ENCODE measurements around the gene FOXR1. TPM values are rescaled to one million over a fixed set of nuclear protein-coding genes. Genes with fewer than 3 reads are reported as not detected.
A peak's percentile ranks its signal among the peaks of the same experiment; 100 is the strongest.
"Not testable (repeated sequence)": the region's sequence is repeated elsewhere in the genome, so short reads cannot be mapped to it uniquely, and the experiment has no call there.

FOXR1 gene
- total RNA-seq, 1 experiment from 2014 or later = not detected

DNA sequence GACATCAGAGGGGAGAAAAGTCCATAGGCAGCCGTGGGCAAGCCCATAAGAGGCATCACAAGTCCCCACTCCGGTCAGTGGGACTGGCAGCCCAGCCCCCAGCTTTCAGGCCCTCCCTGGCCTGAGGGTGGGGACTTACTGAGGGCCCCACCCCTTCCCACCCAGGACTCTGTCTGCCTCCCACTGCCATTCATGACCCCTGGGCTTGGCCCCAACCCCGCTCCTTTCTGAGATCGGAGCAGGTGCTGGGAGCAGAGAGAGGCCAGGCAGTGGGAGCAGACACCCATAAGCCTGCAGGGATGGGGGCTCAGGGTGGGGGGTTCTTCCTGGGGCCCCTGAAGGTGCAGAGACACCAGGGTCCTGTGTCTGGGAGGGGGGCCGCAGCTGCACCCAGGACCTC is 10.4 kb upstream of the FOXR1 start:
- Histone ChIP-seq H3K4me1 (no peaks in the 10 kb centered on the region), H3K27me3 (no peaks in the 10 kb centered on the region), H3K4me3 (no peak overlapping the region), H3K27ac (no peak overlapping the region), H3K36me3 (no peaks in the 10 kb centered on the region), H3K9me3 (replicated peaks) (no peaks in the 10 kb centered on the region)
- DNase-seq = no peak

DNA sequence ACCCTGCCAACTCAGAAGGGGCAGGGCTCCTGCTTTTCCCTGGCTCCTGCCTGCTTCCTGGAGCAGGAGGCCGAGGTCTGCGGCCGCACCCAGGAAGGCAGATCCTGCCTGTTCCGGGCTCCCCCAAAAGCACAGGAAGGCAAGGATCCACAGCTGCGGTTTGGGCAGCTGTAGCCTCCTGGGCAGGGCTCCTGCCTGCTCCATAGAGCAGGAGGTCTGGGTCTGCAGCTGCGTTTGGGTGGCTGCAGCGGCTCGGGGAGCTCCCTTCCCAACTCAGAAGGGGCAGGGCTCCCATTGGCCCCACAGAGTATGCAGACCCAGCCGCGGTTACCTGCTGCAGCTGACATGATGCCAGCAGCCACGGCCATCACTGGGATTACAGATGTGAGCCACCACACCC is 10.0 kb upstream of the FOXR1 start:
- H3K27ac ChIP-seq = no peak overlapping the region
- H3K36me3 ChIP-seq = no peaks in the 10 kb centered on the region
- DNase-seq = peak; percentile 63 to 70
- H3K4me1 ChIP-seq = no peaks in the 10 kb centered on the region
- H3K27me3 ChIP-seq = no peaks in the 10 kb centered on the region
- H3K4me3 ChIP-seq = no peak overlapping the region
- H3K9me3 ChIP-seq (replicated peaks) = no peaks in the 10 kb centered on the region

DNA sequence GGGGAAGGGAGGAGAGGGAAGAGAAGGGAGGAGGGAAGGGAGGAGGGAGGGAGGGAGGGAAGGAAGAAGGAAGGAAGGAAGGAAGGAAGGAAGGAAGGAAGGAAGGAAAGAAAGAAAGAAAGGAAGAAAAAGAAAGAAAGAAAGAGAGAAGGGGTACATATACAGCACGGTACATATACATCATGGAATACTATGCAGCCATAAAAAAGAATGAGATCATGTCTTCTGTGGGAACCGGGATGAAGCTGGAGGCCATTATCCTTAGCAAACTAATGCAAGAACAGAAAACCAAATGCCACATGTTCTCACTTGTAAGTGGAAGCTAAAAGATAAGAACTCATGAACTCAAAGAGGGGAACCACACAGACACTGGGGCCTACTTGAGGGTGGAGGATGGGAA is 2.1 kb upstream of the FOXR1 start:
- DNase-seq; H3K4me1 ChIP-seq; H3K4me3 ChIP-seq; H3K9me3 ChIP-seq (replicated peaks); H3K27me3 ChIP-seq; H3K27ac ChIP-seq; H3K36me3 ChIP-seq: not testable (repeated sequence)

DNA sequence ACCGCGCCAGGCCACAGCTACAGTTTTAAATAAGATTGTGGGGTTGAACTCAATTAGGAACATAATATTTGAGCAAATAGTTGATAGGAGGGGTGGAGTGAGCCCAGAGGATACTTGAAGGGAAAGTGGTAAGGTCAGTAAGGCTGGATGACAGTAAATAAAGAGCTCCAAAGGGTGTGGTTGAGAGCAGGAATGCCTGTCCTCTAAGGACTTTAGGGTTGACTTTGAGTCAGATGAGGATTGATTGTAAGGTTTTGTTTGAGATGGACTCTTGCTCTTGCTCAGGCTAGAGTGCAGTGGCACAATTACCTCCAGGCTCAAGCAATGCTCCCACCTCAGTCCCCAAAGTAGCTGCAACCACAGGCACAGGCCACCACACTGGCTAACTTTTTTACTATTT is 2.4 kb downstream of the FOXR1 start:
- no peaks in the 10 kb centered on the region for H3K27me3 ChIP-seq
- H3K4me3 ChIP-seq = no peak overlapping the region
- H3K36me3 ChIP-seq = no peaks in the 10 kb centered on the region
- H3K27ac ChIP-seq = no peak overlapping the region
- H3K9me3 ChIP-seq (replicated peaks) = no peaks in the 10 kb centered on the region
- no peak for DNase-seq
- no peaks in the 10 kb centered on the region for H3K4me1 ChIP-seq

DNA sequence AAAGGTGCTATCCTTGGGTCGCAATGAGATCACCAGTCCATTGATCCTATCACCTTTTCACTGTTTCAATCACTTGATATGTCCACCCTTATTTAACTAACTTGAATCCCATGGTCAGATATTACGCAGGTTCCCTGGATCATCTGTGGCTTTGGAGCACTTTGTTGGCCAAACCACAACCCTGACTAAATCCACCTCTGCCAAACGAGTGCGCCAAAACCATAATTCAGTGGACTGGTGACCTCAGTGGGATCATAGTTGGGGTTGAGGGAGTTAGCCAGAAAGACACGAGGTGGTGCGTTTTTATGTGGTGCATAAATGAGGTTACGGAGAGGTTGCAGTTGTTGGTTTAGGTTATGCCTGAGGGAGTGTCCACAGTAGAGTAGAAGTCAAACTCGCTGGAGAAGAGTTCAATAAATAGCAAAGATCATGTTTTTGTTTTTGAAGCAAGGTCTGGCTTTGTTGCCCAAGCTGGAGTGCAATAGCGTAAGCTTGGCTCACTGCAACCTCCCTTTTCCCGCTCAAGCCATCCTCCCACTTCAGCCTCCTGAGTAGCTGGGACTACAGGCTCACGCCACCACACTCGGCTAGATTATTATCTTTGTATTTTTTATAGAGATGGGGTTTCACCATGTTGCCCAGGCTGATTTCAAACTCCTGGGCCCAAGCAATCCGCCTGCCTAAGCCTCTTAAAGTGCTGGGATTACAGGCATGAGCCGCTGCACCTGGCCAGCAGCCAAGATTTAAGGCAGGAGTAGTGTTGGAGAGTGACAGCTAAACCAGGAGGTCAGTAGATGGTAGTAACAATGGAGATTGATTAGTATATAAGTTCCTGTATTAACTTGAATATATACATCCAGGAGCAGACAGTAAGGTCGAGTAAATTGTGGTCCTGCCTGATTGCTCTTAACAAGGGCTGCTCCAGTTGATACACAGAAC is 4.5 kb downstream of the FOXR1 start:
- no peak overlapping the region for H3K27ac ChIP-seq
- H3K4me3 ChIP-seq = no peak overlapping the region
- no peaks in the 10 kb centered on the region; the same call in 1 of the 2 replicates for H3K27me3 ChIP-seq
- peak in 1 of 2 experiments; percentile 47 for DNase-seq
- H3K36me3 ChIP-seq = no peaks in the 10 kb centered on the region
- H3K4me1 ChIP-seq = no peaks in the 10 kb centered on the region
- H3K9me3 ChIP-seq (replicated peaks) = no peaks in the 10 kb centered on the region

DNA sequence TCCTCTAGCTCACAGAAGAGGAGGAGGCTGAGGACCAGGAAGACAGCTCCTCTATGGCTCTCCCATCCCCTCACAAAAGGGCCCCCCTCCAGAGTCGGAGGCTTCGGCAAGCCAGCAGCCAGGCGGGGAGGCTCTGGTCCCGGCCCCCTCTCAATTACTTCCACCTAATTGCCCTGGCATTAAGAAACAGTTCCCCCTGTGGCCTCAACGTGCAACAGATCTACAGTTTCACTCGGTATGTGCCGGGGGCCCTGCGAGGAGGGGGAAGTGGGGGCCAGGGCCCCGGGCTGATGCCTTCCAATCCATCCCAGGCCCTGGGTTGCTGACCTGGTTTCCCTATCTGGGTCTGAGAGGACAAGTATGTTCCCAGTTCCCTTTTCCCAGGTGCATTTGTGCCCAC is 7.9 kb downstream of the FOXR1 start:
- H3K4me1 ChIP-seq = no peaks in the 10 kb centered on the region
- H3K27me3 ChIP-seq = no peaks in the 10 kb centered on the region; the same call in 1 of the 2 replicates
- H3K27ac ChIP-seq = no peak overlapping the region
- H3K9me3 ChIP-seq (replicated peaks) = no peaks in the 10 kb centered on the region
- H3K4me3 ChIP-seq = no peak overlapping the region
- DNase-seq = no peak
- no peaks in the 10 kb centered on the region for H3K36me3 ChIP-seq

DNA sequence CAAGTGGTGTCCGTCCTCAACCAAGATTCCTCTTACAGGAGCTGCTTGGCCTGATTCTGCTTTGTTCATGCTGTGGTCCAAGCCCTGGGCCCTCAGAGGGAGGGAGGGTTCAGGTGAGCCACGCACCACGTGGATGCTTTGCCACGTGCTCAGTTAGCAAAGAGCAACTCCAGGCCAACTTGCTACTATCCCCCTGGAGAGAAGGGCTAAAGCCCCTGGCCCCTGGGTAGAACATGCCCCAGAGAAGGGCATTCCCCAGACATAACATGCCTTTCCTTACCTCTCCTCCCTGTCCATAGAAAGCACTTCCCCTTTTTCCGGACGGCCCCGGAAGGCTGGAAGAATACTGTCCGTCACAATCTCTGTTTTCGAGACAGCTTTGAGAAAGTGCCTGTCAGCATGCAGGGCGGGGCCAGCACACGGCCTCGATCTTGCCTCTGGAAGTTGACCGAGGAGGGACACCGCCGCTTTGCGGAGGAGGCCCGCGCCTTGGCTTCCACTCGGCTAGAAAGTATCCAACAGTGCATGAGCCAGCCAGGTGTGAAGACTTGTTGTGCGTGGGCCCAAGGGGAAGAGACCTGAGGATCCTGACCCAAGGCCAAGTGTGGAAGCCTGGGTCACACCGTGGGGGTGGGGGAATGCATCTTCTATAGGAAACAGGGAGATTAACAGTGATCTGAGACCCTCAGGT is 8.8 kb downstream of the FOXR1 start:
- Histone ChIP-seq H3K9me3 (replicated peaks) (no peaks in the 10 kb centered on the region), H3K4me3 (no peak overlapping the region), H3K27me3 (no peaks in the 10 kb centered on the region; the same call in 1 of the 2 replicates), H3K4me1 (no peaks in the 10 kb centered on the region), H3K36me3 (no peaks in the 10 kb centered on the region), H3K27ac (no peak overlapping the region)
- no peak for DNase-seq

DNA sequence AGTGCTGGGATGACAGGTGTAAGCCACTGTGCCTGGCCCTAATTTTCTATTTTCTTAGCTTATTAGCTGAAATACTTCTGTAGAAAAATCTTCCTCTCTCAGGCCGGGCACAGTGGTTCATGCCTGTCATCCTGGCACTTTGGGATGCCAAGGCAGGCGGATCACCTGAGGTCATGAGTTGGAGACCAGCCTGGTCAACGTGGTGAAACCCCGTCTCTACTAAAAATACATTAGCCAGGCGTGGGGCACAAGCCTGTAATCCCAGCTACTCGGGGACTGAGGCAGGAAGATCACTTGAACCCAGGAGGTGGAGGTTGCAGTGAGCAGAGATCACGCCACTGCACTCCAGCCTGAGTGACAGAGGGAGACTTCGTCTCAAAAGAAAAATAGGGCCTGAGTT is 12.8 kb downstream of the FOXR1 start:
- not testable (repeated sequence) for DNase-seq; H3K9me3 ChIP-seq (replicated peaks)

DNA sequence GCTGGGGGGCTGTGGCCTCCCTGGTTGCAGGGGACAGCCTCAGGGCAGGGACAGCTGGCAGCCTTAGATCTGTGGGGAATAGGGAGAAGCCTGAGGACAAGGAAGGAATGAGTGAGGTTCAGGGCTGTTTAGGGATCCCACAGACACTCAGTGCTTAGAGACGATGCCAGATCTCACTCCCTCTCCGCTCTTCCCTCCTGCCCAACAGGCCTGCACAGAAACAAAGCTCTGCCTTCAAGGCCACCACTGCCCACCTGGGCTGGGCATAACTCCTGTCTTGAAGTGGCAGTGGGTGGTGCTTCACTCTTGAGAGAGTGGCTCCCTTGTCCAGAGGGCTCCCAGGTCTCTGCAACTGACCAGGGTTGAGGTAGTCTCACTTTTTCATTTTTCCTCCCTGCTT is 13.3 kb downstream of the FOXR1 start:
- no peak overlapping the region for H3K4me3 ChIP-seq
- no peaks in the 10 kb centered on the region for H3K36me3 ChIP-seq
- no peaks in the 10 kb centered on the region for H3K9me3 ChIP-seq (replicated peaks)
- no peaks in the 10 kb centered on the region; the same call in 1 of the 2 replicates for H3K27me3 ChIP-seq
- no peaks in the 10 kb centered on the region for H3K4me1 ChIP-seq
- no peak overlapping the region for H3K27ac ChIP-seq
- peak in 1 of 2 experiments; percentile 36 for DNase-seq

More for the DNA sequence above, 12.8 kb downstream of the FOXR1 start:
- H3K27ac ChIP-seq, H3K36me3 ChIP-seq, H3K4me1 ChIP-seq, H3K4me3 ChIP-seq, H3K27me3 ChIP-seq: not testable (repeated sequence)

DNA sequence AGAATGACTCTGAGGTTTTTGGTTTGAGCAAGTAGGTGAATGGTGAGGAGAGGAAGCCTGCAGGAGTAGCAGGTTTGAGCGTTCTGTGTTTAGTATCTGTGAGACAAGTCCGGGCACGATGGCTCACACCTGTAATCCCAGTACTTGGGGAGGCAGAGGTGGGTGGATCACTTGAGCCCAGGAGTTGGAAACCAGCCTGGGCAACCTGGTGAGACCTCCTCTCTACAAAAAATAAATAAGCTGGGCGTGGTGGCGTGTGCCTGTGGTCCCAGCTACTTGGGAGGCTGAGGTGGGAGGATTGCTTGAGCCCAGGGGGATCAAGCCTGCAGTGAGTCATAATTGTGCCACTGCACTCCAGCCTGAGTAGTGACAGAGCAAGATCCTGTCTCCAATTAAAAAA is 16.7 kb downstream of the FOXR1 start:
- H3K27me3 ChIP-seq = no peaks in the 10 kb centered on the region
- H3K9me3 ChIP-seq (replicated peaks) = no peaks in the 10 kb centered on the region
- H3K36me3 ChIP-seq = no peaks in the 10 kb centered on the region
- no peak overlapping the region for H3K4me3 ChIP-seq
- DNase-seq = no peak
- no peak overlapping the region for H3K27ac ChIP-seq
- H3K4me1 ChIP-seq = no peaks in the 10 kb centered on the region

DNA sequence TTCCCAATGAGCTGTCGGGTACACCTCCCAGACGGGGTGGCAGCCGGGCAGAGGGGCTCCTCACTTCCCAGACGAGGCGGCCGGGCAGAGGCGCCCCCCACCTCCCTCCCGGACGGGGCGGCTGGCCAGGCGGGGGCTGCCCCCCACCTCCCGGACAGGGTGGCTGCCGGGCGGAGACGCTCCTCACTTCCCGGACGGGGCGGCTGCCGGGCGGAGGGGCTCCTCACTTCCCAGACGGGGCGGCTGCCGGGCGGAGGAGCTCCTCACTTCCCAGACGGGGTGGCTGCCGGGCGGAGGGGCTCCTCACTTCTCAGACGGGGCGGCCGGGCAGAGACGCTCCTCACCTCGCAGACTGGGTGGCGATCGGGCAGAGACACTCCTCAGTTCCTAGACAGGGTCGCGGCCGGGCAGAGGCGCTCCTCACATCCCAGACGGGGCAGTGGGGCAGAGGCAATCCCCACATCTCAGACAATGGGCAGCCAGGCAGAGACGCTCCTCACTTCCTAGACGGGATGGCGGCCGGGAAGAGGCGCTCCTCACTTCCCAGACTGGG is 20.0 kb downstream of the FOXR1 start:
- H3K4me3 ChIP-seq, H3K27me3 ChIP-seq, H3K27ac ChIP-seq: not testable (repeated sequence)

DNA sequence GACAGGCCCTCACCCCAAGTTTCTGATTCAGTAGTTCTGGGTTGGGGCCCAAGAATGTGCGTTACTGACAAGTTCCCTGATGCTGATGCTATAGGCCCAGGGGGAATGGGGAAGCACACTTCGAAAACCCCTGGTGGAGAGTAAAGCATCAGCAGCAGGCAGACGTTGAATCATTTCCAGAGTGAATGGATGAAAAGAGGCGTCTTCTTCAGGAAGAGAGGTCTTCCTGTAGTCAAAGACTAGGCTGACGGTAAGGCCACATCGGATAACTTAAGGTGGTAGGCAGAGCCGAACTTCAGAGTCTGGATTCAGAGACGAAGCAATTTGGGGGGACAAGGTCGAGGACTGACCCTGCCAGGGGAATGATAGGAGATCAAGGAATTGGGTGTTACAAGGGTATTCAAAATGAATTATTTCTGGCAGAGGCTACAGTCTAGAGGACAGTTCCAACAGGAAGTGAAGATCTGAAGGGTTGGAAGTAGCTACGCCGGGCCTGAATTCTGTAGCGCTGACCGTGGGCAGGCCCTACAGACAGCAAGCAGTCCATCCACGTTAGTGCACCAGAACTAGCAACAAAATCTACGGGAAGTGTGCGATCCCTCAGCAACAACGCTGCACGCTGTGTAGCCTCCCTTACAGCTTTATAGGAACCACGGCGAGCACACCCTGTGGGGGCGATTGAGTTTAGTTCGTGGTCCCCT is 25.5 kb downstream of the FOXR1 start:
- peak in 1 of 2 experiments; percentile 21 for DNase-seq
- peak overlapping the region; percentile 69 for H3K27ac ChIP-seq
- no peaks in the 10 kb centered on the region for H3K4me1 ChIP-seq
- no peaks in the 10 kb centered on the region for H3K9me3 ChIP-seq (replicated peaks)
- no peaks in the 10 kb centered on the region for H3K27me3 ChIP-seq
- peaks cover 5% of the 10 kb centered on the region; the same call in 1 of the 2 replicates for H3K36me3 ChIP-seq
- H3K4me3 ChIP-seq = peak overlapping the region; percentile 89

More for the DNA sequence above, 20.0 kb downstream of the FOXR1 start:
- DNase-seq; H3K4me1 ChIP-seq; H3K36me3 ChIP-seq; H3K9me3 ChIP-seq (replicated peaks): not testable (repeated sequence)

DNA sequence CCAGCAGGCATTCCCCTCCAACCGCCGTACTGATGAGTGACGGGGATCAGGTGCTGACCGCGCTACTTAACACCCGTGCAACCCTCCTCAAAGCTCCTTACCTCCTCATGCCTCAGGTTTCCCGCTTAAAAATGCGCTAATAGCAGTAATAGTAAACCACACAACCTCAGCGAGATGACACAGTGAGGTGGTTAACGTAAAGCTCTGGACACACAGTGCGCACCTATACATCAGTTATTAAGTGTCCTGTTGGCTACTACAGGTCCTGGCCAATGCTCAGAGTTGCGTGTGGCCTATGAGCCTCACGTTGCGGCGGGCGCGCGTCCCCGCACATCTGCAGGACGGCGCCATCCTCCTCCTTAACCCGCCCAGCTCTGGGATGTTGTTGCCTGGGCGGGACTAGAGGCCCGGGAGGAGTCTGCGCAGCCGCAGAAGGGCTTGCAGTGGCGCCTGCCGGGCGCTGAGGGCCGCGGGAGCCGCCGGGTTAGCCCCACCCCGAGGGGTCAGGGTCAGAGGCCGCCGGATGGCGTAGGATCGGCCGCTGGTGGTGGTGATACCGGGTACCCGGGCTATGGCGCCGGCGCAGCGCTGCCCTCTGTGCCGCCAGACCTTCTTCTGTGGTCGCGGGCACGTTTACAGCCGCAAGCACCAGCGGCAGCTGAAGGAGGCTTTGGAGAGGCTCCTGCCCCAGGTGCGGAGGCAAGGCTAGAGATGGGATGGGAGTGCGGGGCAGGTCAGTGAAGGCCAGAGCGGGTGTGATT is 26.2 kb downstream of the FOXR1 start, which contains the start of gene CENATAC:
CENATAC (plus strand) TSS at position 512 of the 761 bp plus-strand sequence; CDS start at position 572, 60 bp downstream.
- Histone ChIP-seq H3K27me3 (no peaks in the 10 kb centered on the region), H3K4me3 (peak within 1 kb of the TSS; percentile 89), H3K9me3 (replicated peaks) (no peaks in the 10 kb centered on the region), H3K36me3 (peaks cover 5% of the 10 kb centered on the region; the same call in 1 of the 2 replicates), H3K4me1 (no peaks in the 10 kb centered on the region), H3K27ac (peak within 1 kb of the TSS; percentile 69)
- DNase-seq = peak; percentile 85 to 87

DNA sequence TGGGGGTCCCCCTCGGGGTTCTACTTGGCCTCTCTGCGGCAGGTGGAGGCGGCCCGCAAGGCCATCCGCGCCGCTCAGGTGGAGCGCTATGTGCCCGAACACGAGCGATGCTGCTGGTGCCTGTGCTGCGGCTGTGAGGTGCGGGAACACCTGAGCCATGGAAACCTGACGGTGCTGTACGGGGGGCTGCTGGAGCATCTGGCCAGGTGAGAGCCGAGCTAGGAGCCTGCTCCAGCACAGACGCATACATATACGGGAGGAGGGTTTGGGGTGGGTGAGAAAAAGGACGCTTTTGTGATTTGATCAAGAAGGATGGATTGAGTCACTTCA is 26.8 kb downstream of the FOXR1 start:
- H3K27ac ChIP-seq = peak overlapping the region; percentile 69; the same call in 1 of the 2 replicates
- H3K27me3 ChIP-seq = no peaks in the 10 kb centered on the region
- peak overlapping the region; percentile 89 for H3K4me3 ChIP-seq
- no peaks in the 10 kb centered on the region for H3K4me1 ChIP-seq
- H3K9me3 ChIP-seq (replicated peaks) = no peaks in the 10 kb centered on the region
- H3K36me3 ChIP-seq = peaks cover 5% of the 10 kb centered on the region; the same call in 1 of the 2 replicates
- DNase-seq = no peak
